GM19468 (cell line): ENCODE measurements around the gene RASA3.
"Not testable (repeated sequence)": the region's sequence is repeated elsewhere in the genome, so short reads cannot be mapped to it uniquely, and the experiment has no call there.

ENCODE experiments used
- ATAC-seq: cut with Tn5 transposase; IDR thresholded peaks from one replicate; pipeline ENCODE4 v1.9.1; 2021; ENCODE audit warnings: mild to moderate bottlenecking, moderate library complexity, moderate number of reproducible peaks; ENCODE audit not compliant: unreplicated experiment; ENCODE audit errors: extremely low read depth

RASA3 gene

DNA sequence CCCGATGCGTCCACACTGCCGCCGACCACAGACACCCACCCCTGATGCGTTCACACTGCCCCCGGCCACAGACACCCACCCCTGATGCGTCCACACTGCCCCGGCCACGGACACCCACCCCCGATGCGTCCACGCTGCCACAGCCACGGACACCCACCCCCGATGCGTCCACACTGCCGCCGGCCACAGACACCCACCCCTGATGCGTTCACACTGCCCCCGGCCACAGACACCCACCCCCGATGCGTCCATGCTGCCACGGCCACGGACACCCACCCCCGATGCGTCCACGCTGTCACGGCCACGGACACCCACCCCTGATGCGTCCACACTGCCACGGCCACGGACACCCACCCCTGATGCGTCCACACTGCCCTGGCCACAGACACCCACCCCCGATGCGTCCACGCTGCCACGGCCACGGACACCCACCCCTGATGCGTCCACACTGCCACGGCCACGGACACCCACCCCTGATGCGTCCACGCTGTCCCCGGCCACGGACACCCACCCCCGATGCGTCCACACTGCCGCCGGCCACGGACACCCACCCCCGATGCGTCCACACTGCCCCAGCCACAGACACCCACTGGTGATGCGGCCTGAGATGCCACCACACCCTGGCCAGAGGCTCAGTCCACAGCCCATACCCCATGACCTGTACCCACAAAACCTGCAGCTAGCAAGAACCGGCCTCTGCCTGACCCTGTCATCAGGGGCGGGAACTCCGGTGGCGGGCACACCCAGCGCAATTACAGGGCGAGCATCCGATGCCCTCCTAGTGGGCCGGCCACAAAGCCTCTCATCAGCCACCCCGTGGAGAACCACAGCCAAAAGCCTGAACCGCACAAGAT is 28.4 kb downstream of the RASA3 start:
- no peak for ATAC-seq

DNA sequence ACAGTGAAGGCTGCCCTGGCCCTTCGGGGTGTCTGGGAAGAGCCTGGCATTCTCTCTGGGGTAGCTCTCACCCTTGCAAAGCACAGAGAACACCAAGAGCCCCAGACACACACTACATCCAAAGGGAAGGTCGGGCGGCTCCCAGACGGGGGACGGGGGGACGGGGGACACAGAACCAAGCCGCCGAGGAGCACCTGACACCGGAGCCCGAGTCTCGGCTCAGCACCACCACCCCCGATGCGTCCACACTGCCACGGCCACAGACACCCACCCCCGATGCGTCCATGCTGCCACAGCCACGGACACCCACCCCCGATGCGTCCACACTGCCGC is 29.2 kb downstream of the RASA3 start:
- not testable (repeated sequence) for ATAC-seq

DNA sequence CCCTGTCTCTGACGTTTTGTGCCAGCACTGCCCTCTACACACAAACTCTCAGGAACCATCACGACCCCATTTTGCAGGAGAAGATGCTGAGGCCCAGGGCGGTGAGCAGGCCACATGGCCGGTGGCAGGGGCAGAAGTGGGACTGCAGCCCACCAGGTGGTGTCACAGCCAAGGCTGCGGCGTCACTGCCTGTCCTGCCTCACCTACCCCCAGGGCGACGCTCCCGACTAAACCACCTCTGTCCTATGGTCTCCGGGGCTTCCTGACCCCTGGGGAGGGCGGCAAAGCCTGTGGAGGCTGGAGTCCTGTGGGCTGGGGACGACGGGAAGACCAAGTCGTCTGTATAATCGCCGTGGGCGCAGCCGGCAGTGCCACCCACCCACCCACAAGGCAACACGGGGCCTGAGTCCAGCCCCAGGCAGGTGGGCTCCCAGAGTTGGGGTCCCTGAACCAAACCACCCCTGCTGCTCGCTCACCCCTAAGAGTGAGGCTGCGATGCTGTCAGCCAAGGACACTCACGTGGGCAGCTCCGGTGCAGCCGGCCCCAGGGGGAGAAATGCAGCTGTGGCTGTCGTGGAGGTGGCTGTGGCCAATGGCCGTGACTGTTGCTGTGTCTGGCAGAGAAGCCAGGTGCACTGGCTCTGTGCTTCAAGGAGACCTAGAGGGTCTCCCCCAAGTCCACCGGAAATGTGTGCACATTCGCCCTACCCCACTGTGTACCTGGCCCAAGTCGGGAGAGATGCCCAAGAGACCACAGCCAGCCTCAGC is 29.7 kb downstream of the RASA3 start:
- ATAC-seq, result no peak

DNA sequence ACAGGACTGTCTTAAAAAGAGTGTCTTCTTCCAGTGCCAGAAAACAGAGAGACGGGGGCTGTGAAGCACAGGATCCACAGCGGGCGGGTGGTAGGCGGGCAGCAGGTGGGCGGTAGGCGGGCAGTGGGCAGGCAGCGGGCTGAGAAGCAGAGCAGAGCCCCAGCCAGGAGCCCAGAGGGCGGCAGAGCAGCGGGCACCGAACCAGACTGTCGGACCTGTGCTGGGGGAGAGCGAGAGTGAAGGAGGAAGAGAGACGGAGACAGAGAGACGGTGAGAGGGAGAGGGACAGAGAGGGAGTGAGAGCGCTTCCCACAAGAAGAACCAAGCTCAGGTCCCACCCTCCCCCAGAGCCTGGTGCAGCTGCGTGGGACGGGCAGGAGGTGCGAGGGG is 30.3 kb downstream of the RASA3 start:
- ATAC-seq, result no peak

DNA sequence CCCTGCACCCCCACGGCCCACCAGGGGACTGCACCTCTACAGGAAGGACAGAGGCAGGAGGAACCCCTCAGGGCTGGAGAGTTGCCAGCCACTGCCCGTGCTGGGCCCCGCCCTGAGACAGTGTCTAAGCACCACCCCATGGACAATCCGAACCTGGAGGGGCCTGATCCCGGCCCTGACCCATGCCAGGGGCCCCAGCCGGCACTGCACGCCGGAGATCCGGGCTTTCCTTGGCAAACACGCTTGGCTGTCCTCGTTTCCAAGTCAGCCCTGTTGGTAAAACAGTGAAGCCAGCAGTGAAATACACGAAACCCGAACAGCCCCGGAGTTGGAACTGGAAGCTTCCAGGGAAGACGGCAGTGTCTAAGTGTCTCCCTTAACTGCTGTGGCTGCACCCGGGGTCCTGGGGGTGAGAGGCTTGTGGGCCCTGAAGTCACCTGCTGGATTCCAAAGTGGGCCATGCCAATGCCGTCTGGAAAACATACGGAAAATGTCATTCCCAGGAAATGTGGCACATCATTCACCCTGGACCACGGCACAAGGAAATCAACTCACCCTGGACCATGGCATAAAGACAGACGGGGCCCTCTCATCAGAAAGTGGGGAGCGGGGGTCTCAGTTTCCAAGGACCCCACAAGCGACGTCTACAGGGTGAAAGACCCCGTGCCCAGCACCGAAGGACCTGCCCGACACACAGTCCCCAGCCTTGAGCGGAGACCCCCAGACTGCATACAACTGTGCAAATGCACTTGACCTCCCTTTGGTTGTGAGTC is 30.9 kb downstream of the RASA3 start:
- ATAC-seq, result no peak

DNA sequence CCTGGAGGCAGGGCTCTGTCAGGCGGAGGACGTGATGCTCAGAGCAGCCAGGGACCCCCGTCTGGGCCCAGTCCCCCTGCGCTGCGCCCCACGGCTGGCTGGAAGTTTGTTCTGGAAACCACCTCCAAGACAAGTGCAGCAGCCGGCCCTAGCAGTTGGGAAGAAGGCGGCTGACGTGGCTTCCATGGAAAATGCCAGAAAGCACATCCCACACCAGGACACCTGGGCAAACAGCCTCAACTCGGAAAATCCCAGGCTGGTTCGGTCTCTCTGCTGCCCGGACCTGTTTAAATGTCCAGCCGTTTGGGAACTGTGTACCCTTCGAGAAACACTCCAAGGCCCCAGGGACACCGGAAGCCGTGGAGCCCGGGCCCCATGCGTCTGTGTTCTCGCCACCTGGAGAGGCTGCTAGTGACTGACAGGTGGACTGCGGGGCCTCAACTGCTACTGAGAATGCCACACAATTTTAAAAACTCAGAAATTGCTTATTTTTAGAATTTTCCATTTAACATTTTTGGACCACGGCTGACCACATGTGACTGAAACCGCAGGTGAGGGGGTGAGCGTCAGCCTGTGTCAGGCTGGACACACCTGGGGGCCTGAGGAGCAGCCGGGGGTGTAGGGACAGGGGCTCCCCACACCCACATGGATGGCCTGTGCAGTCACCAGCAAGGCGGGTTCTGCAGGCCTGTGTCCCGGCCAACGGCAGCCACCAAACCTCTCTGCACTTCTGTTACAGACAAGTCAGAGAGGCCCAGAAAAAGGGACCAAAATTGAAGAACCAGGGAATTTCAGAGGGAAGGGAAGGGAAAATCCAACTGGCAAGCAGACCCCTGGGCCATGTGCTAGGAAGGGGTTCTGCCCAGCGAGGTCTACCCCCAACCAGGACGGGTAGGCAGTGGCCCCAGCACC is 31.7 kb downstream of the RASA3 start:
- ATAC-seq, result no peak

DNA sequence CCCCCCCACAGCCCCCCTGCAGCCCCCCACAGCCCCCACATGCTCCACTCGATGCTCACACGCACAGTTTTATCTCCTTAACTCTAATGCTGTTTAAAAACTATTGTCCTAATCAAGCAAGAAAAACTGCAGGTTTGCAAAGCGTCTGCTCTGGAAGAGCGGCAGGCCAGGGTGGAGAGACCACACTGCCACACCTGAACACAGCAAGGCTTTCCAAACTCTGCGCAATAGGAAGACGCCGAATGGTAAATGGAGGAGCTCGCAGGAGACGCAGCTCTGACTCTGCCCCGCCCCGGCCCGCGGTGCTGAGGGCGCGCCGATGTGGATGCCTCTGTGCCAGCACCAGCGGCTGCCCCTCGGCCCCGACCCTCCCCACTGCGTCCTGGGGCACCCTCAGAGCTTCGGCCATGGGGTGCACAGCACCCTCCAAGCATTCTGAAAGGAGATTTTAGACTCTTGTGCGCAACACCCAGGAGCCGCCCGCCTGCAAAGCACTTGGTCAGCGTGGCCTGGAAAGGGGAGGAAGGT is 32.4 kb downstream of the RASA3 start:
- ATAC-seq, result no peak

DNA sequence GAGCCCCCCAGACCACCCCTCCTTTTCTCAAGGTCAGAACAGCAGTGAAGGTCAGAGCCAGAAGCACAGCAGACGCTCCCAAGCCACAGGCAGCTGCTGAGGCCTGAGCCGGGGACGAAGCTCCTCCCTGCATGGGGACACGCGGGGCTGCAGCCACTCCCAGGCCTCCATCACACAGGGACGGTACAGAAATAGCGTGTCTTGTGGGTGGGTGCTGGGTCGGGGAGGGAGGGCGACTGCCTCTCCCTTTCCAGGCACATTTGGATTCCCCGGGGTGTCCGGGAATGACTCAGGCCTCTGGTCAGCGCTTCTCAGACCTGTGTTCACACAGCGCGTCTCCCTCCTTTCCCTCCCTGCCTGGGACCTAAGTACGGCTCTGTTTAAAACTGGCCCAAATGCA is 33.2 kb downstream of the RASA3 start:
- no peak for ATAC-seq

DNA sequence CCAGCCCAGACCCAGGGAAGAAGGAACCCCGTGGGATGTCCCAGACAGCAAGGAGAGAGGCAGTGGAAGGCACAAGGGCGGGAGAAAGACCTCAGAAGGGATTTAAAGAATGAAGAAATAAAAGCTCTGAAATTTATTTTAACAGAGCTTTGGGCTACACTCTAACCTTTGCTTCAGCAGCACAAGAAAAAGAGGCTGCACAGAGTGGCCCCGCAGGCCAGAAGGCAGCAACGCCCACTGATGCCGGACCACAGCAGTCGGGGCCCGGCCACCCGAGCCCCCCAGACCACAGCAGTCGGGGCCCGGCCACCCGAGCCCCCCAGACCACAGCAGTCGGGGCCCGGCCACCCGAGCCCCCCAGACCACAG is 33.8 kb downstream of the RASA3 start:
- ATAC-seq, result not testable (repeated sequence)

DNA sequence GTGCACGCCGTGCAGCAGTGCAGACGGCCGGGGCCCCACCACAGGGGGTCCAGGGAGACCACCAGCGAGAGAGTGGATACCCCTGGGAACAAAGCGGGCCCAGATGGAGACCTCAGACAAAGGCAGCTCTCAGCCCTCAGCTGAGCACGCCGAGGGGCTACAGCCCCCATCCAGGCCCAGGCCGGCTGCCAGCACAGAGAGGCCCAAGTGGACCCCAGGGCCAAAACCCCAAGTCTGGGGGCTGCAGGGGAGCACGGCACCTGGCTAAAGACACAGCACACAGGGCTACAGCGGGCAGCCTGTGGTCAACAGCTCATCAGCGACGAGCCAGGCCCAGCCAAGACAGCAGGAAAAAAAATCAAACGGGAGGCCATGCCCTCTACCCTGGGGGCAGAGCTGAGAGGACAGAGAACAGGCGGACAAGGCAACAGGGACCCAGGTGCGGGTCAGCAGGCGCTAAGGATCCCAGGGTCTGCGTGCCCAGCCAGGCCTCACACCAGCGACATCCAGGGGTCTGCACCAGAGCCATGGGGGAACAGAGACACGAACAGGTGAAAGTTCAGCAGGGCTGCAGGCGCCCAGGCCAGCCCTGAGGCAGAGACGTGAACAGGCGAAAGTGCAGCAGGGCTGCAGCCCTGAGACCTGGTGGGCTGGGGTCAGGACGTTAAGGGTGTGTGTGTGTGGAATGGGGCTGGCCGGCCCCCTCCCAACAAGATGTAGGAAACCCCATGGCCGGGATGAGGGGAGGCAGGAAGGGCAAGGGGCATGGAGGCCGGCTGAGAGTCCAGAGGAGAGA is 34.3 kb downstream of the RASA3 start:
- no peak for ATAC-seq

DNA sequence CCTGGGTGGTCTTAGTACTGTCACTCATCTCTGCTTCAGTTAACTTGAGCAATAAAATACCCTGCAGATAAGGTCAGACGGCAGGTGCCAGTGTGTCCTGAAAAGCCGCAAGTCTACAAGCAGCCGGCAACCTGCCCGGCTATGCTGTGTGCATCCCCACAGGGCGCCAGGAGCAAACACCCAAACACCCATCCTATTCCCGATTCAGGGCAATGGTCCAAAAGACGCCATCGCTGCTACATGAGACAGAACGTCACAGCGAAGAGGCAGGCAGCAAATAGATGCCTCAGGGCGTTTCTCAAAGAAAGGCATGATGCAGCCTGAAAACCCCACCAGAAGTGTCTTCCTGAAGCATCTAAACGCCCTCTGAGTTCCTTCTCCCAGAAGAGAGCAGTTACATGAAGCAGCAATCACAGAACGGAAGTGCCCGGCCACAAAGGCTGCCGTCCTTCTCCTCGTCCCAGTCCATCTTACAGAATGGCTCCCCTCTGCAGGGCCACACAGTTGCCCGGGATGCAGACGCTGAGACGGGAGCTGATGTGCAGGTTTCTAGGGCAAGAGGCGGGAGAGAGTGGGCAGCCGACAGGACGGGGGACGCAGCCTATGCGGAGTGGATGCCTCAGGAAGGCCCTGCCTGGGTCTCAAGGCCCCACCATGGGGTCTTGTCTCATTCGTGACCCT is 35.1 kb downstream of the RASA3 start:
- ATAC-seq, result no peak

DNA sequence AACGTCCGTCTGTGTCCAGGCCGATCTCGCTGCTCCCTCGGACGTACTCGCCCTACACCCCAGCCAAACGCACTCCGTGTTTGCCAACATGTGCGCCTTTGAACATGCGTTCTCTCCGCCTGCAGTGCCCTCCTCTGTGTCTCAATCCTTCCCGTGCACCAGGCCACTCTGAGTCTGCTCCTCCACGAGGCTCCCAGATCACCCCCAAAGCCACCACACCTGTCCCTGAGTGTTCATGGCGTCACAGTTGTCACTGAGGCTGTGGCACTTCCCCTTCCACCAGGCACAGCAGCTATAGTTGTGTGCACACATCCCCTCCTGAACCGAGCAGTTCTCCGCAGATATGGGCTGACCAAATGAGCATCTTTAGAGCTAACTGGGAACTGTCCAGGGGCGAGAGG is 35.6 kb downstream of the RASA3 start:
- ATAC-seq, result no peak

DNA sequence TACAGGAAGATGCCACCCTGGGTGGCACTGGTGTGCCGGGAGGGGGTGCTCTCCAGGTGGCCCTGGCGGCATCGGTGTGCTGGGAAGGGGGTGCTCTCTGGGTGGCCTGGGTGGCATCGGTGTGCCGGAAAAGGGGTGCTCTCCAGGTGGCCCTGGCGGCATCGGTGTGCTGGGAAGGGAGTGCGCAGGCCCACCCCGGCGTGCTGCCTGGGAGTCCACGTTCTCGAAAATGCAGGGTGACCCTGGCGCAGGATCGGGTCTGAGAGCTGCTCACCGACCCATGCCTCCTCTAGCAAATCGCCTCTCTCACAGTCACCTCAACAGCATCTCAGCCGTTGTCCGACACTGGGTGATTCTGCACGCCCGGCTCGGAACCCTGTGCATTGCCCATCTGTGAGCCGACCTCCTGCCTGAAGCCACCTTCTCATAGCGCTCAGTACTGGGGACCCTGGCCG is 36.4 kb downstream of the RASA3 start:
- no peak for ATAC-seq

DNA sequence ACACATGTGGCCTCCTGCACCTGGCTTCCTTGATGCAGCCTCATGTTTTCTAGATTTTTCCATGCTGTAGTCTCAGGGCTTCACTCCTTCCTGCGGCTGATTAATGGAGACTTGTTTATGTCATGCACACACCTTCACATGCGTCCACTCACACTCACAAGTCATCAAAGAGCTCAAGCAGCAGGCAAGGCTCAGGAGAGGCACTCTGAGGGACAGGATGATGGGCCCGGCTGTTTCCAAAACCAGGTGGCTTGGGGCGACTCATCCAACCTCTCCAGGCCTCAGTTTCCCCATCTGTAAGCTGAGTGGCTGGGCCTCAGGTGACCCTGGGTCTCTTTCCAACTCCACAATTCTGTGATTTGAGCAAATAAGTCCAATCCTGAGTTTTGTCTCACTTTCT is 36.9 kb downstream of the RASA3 start:
- ATAC-seq, result no peak

DNA sequence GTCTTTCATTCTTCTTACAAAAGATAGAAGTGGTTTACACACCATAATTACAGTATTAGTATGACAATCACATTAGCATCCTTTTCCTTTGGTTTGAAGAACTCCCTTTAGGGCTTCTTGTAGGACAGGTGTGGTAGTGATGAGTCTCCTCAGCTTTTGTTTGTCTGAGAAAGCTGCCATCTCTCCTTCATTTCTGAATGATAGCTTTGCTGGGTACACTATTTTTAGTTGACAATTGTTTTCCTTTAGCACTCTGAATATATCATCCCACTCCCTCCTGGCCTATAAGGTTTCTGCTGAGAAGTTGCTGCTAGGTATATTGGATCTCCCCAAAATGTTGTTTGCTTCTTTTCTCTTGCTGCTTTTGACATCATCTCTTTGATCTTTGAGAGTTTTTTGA is 39.3 kb downstream of the RASA3 start:
- ATAC-seq, result no peak

DNA sequence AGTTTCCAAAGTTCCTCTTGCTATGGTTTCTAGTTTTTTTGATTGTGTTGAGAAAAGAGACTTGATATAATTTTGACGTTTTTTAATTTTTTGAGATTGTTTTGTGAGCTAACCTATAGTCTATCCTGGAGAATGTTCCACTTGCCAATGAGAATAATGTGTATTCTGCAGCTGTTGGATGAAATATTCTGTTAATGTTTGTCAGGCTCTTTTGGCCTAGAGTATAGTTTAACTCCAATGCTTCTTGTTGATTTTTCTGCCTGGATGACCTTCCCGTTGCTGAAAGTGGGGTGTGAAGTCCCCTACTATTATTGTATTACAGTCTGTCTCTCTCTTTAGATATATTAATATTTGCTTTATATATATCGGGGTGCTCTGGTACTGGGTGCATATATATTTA is 40.0 kb downstream of the RASA3 start:
- ATAC-seq, result no peak

DNA sequence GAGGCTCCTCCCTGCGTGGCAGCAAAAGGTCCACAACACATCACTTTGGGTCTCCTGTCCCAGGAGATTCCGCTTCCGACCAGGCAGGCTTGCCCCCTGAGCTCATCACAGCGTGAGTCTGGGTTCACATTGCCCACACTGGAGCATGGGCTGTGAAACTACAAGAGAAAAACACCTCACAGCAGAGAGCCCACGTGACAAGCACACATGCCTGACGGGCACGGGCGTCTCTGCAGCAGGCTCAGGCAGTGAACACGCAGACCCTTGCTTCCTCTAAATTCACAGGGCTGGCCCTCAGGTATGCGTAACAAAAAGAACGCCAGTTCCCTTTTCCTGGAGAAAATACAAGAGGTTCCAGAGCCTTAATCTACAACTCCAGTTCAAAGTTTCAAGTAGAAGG is 41.9 kb downstream of the RASA3 start:
- ATAC-seq, result no peak

DNA sequence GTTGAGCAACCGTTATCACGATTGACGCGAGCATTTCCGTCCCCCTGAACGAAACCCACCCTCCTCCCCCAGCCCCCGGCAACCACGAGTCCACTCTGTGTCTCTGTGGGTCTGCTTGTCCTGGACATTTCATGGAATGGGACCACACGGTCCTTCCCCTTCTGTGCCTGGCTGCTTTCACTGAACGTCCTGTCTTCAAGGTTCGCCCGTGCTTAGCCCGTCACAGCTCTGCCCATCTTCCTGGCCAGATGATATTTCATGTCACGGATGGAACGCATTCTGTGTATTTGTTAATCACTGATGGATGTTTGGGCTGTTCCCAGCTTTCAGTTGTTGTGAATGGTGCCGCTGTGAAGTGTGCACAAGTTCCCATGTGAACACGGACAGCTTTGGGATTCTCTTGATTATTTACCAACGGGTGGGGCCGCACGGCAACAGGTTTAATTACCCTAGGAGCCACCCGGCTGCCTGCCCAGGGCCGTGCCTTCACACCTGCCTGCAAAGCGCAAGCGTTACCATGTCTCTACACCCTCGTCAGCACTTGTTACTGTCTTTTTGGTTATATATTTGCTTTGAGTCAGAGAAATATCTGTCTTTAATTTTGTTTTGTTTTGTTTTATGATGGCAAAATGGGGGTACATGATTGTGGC is 42.5 kb downstream of the RASA3 start:
- ATAC-seq, result no peak
